Measurements from ENCODE around the gene IL1RAP.

Gene IL1RAP

GRCh38 chr3:190614226-190615059 is 100.6 kb downstream of the IL1RAP start:
- DNase-seq (ENCODE audit: low read depth in 2 of 2), result no peak

GRCh38 chr3:190615060-190615384 is 101.1 kb downstream of the IL1RAP start:
- no peak for DNase-seq (ENCODE audit: low read depth in 2 of 2)

GRCh38 chr3:190615607-190616006 is 101.7 kb downstream of the IL1RAP start:
- DNase-seq (ENCODE audit: low read depth in 2 of 2), result no peak

GRCh38 chr3:190616637-190617036 is 102.8 kb downstream of the IL1RAP start:
- DNase-seq (ENCODE audit: low read depth in 2 of 2), result no peak

GRCh38 chr3:190617185-190617584 is 103.3 kb downstream of the IL1RAP start:
- DNase-seq (ENCODE audit: low read depth in 2 of 2), result no peak

- DNase-seq (ENCODE audit: low read depth in 2 of 2), result no peak
These were observed 104.6 kb downstream of the IL1RAP start for GRCh38 chr3:190618330-190619030.

- DNase-seq (ENCODE audit: low read depth in 2 of 2), result no peak
These were observed 105.5 kb downstream of the IL1RAP start for GRCh38 chr3:190619353-190619752.

- no peak for DNase-seq (ENCODE audit: low read depth in 2 of 2)
These were observed 105.9 kb downstream of the IL1RAP start for GRCh38 chr3:190619761-190620160.

- no peak for DNase-seq (ENCODE audit: low read depth in 2 of 2)
These were observed 107.2 kb downstream of the IL1RAP start for GRCh38 chr3:190620886-190621608.

GRCh38 chr3:190621927-190622326 is 108.0 kb downstream of the IL1RAP start:
- DNase-seq (ENCODE audit: low read depth in 2 of 2), result no peak

GRCh38 chr3:190624282-190624681 is 110.4 kb downstream of the IL1RAP start:
- DNase-seq (ENCODE audit: low read depth in 2 of 2), result no peak

- no peak for DNase-seq (ENCODE audit: low read depth in 2 of 2)
These were observed 113.2 kb downstream of the IL1RAP start for GRCh38 chr3:190626951-190627620.

- DNase-seq (ENCODE audit: low read depth in 2 of 2), result no peak
These were observed 115.2 kb downstream of the IL1RAP start for GRCh38 chr3:190629088-190629487.

GRCh38 chr3:190631295-190631694 is 117.4 kb downstream of the IL1RAP start:
- DNase-seq (ENCODE audit: low read depth in 2 of 2), result no peak

GRCh38 chr3:190641564-190641963 is 127.7 kb downstream of the IL1RAP start:
- no peak for DNase-seq (ENCODE audit: low read depth in 2 of 2)

- DNase-seq (ENCODE audit: low read depth in 2 of 2), result no peak
These were observed 128.1 kb downstream of the IL1RAP start for GRCh38 chr3:190642016-190642415.

- DNase-seq (ENCODE audit: low read depth in 2 of 2), result no peak
These were observed 130.2 kb downstream of the IL1RAP start for GRCh38 chr3:190644035-190644434.

- no peak for DNase-seq (ENCODE audit: low read depth in 2 of 2)
These were observed 130.9 kb downstream of the IL1RAP start for GRCh38 chr3:190644766-190645165.

GRCh38 chr3:190645932-190646460 is 132.1 kb downstream of the IL1RAP start:
- DNase-seq (ENCODE audit: low read depth in 2 of 2), result no peak

- DNase-seq (ENCODE audit: low read depth in 2 of 2), result no peak
These were observed 133.1 kb downstream of the IL1RAP start for GRCh38 chr3:190646996-190647395.

GRCh38 chr3:190655933-190656332 is 142.0 kb downstream of the IL1RAP start:
- DNase-seq (ENCODE audit: low read depth in 2 of 2), result no peak

GRCh38 chr3:190658106-190658505 is 144.2 kb downstream of the IL1RAP start:
- DNase-seq (ENCODE audit: low read depth in 2 of 2), result no peak

Data from stimulated activated CD4-positive, alpha-beta T cell treated with anti-CD3 and anti-CD28 coated beads, Interleukin-1b, Interleukin-23, amount 100 ng/mL, for 1 hour (primary cell).